ENCODE data around the gene NTSR1.

DNA sequence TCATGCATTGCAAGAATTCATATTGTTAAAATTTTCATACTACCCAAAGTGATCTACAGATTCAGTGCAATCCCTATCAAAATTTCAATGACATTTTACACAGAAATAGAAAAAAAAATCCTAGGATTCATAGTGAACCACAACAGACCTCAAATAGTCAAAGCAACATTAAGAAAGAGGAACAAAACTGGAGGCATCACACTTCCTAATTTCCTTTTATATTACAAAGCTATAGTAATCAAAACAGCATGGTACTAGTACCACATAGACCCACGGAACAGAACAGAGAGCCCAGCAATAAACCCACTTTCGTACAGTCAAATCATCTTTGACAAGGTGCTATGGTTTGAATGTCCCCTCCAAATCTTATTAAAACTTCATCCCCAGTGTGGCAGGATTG is 39.7 kb downstream of the NTSR1 start:
- TF ChIP-seq POLR2AphosphoS5 (IDR thresholded peaks at IDR 0.05; ENCODE audit: low read depth, low read length) (no peak), POLR2A (IDR thresholded peaks at IDR 0.05; ENCODE audit: low read depth, low read length) (no peak), TAF1 (IDR thresholded peaks at IDR 0.05; ENCODE audit: low read depth, low read length) (no peak), SPI1 (IDR thresholded peaks at IDR 0.05; ENCODE audit: low read depth, low read length) (no peak)

Data from GM12891 (cell line).